Measurements from ENCODE around the gene LKAAEAR1. TPM values are rescaled to one million over a fixed set of nuclear protein-coding genes. Genes with fewer than 3 reads are reported as not detected.

Gene LKAAEAR1
- total RNA-seq, 2 experiments from 2014 or later = not detected

DNA sequence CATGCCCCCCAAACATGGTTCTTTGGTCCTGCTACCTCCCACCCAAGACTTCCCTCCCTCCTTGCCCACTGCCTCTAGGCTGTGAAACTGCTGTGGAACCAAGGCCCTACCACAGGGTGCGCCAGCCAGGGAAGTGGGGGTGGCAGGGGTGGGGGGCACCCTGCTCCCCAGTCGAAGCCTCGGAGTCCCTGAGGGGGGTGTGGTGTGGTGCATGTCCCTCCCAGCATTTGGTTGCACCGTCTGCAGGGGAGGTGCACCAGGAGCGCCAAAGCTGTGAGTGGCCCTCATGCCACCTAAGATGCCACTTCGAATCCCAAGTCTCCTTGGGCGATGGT lies 6.7 kb downstream of the LKAAEAR1 start:
- CTCF ChIA-PET = interaction anchor here (0.7 to 8.4 kb wide), 10 partner anchors 9 to 341 kb away, joined by 3 to 110 read pairs (median 6); partner anchors contain the start of genes LIME1 and PRPF6
- Mint-ChIP-seq H3K9me3 (ENCODE audit: low read depth) (no peaks in the 10 kb centered on the region), H3K4me3 (peak overlapping the region; percentile 87), H3K27me3 (peaks cover 4% of the 10 kb centered on the region), H3K36me3 (peaks cover 24% of the 10 kb centered on the region), H3K27ac (peak overlapping the region; percentile 88), H3K4me1 (peaks cover 43% of the 10 kb centered on the region)
- DNase-seq (no peak), ATAC-seq (no peak)

GRCh38 chr20:64077094-64077493 lies 7.1 kb downstream of the LKAAEAR1 start:
- peaks cover 26% of the 10 kb centered on the region for H3K36me3 Mint-ChIP-seq
- CTCF ChIA-PET = interaction anchor here (6.6 kb wide), 1 partner anchor 10 kb away, joined by 63 read pairs; no protein-coding TSS in a partner anchor
- ATAC-seq (peak; percentile 9), DNase-seq (peak; percentile 79)
- peak overlapping the region; percentile 87 for H3K4me3 Mint-ChIP-seq
- H3K27ac Mint-ChIP-seq = peak overlapping the region; percentile 88
- peaks cover 4% of the 10 kb centered on the region for H3K27me3 Mint-ChIP-seq
- H3K9me3 Mint-ChIP-seq (ENCODE audit: low read depth) = no peaks in the 10 kb centered on the region
- peaks cover 43% of the 10 kb centered on the region for H3K4me1 Mint-ChIP-seq

- Mint-ChIP-seq H3K9me3 (ENCODE audit: low read depth) (no peaks in the 10 kb centered on the region), H3K27me3 (no peaks in the 10 kb centered on the region), H3K27ac (peak overlapping the region; percentile 88), H3K4me1 (peaks cover 41% of the 10 kb centered on the region), H3K36me3 (peaks cover 26% of the 10 kb centered on the region), H3K4me3 (peak overlapping the region; percentile 87)
- ATAC-seq (no peak), DNase-seq (no peak)
- CTCF ChIA-PET = interaction anchor here (0.7 to 6.6 kb wide), 4 partner anchors 9 to 349 kb away, joined by 3 to 63 read pairs (median 6); no protein-coding TSS in a partner anchor
Measured at GRCh38 chr20:64076061-64076997, 7.9 kb downstream of the LKAAEAR1 start.

DNA sequence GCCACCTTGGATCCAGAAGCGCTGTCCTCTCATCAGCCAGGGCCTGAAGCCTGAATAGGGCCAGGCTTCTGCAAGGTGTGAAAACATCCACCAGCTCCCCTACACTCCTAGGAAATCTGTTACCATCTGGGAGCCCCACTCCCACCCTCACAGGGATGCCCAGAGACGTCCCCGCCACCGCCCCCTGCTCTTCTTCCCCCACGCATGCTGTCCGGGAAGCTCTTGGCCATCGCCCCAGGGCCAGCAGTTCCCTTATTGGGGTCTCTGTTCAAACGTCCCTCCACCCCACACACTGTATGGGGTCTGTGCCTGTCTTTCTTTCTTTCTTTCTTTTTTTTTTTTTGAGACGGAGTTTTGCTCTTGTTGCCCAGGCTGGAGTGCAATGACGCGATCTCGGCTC lies 8.6 kb downstream of the LKAAEAR1 start:
- no peaks in the 10 kb centered on the region for H3K9me3 Mint-ChIP-seq (ENCODE audit: low read depth)
- no peak for ATAC-seq
- CTCF ChIA-PET = interaction anchor here (0.7 to 6.6 kb wide), 3 partner anchors 8 to 37 kb away, joined by 3 to 63 read pairs (median 7); no protein-coding TSS in a partner anchor
- no peak overlapping the region for H3K4me3 Mint-ChIP-seq
- no peak overlapping the region for H3K27ac Mint-ChIP-seq
- H3K4me1 Mint-ChIP-seq = peaks cover 38% of the 10 kb centered on the region
- peaks cover 26% of the 10 kb centered on the region for H3K36me3 Mint-ChIP-seq
- H3K27me3 Mint-ChIP-seq = no peaks in the 10 kb centered on the region
- no peak for DNase-seq

- ATAC-seq (no peak), DNase-seq (no peak)
- peaks cover 35% of the 10 kb centered on the region for H3K4me1 Mint-ChIP-seq
- no peaks in the 10 kb centered on the region for H3K9me3 Mint-ChIP-seq (ENCODE audit: low read depth)
- H3K27ac Mint-ChIP-seq = no peak overlapping the region
- peaks cover 26% of the 10 kb centered on the region for H3K36me3 Mint-ChIP-seq
- CTCF ChIA-PET = interaction anchor here (0.7 to 6.6 kb wide), 3 partner anchors 8 to 36 kb away, joined by 3 to 63 read pairs (median 7); no protein-coding TSS in a partner anchor
- H3K4me3 Mint-ChIP-seq = no peak overlapping the region
- H3K27me3 Mint-ChIP-seq = no peaks in the 10 kb centered on the region
Measured at GRCh38 chr20:64074963-64075362, 9.2 kb downstream of the LKAAEAR1 start.

GRCh38 chr20:64074184-64074789 lies 9.9 kb downstream of the LKAAEAR1 start:
- peaks cover 26% of the 10 kb centered on the region for H3K36me3 Mint-ChIP-seq
- H3K27me3 Mint-ChIP-seq = no peaks in the 10 kb centered on the region
- CTCF ChIA-PET = interaction anchor here (2.4 kb wide), 1 partner anchor 35 kb away, joined by 7 read pairs; no protein-coding TSS in a partner anchor
- no peak for DNase-seq
- no peak for ATAC-seq
- peaks cover 35% of the 10 kb centered on the region for H3K4me1 Mint-ChIP-seq
- H3K9me3 Mint-ChIP-seq (ENCODE audit: low read depth) = no peaks in the 10 kb centered on the region
- no peak overlapping the region for H3K27ac Mint-ChIP-seq
- no peak overlapping the region for H3K4me3 Mint-ChIP-seq

- H3K27me3 Mint-ChIP-seq = no peaks in the 10 kb centered on the region
- ATAC-seq (no peak), DNase-seq (no peak)
- peaks cover 22% of the 10 kb centered on the region for H3K36me3 Mint-ChIP-seq
- no peak overlapping the region for H3K4me3 Mint-ChIP-seq
- CTCF ChIA-PET = interaction anchor here (1.3 kb wide), 1 partner anchor 93 kb away, joined by 4 read pairs; the partner anchor contains the start of gene PRPF6
- H3K4me1 Mint-ChIP-seq = peaks cover 35% of the 10 kb centered on the region
- H3K9me3 Mint-ChIP-seq (ENCODE audit: low read depth) = no peaks in the 10 kb centered on the region
- H3K27ac Mint-ChIP-seq = peak overlapping the region; percentile 23
Measured at GRCh38 chr20:64073476-64074183, 10.6 kb downstream of the LKAAEAR1 start.

DNA sequence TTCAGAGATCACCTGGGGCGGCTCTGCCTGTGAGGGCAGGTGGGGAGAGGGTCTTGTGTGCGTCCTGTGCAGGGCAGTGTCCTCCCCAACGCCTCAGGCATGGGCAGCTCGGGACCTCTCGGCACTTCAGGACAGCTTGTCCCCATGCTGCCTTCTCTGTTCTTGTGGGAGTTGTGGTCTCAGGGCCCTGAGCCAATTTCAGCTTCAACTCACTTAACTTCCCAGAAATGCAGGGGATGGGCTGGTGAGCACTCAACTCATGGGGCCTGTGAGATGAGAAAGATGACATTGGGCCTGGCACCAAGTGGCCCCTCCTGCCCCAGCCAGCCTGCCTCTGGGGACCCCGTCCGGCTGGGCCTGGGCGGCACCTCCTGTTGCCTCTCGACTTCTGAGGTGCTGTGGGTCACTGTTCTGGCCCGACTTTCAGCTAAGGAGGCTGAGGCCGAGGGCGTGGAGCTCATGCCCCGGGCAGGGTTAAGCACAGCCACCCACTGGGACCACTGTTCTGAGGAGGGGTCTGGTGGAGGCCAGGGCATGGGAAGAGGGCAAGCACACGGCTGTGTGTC lies 11.6 kb downstream of the LKAAEAR1 start:
- no peaks in the 10 kb centered on the region for H3K9me3 Mint-ChIP-seq (ENCODE audit: low read depth)
- ATAC-seq = no peak
- peak overlapping the region; percentile 32 for H3K27ac Mint-ChIP-seq
- H3K36me3 Mint-ChIP-seq = peaks cover 18% of the 10 kb centered on the region
- no peak for DNase-seq
- no peaks in the 10 kb centered on the region for H3K27me3 Mint-ChIP-seq
- peaks cover 44% of the 10 kb centered on the region for H3K4me1 Mint-ChIP-seq
- CTCF ChIA-PET = interaction anchor here (0.6 to 1.4 kb wide), 5 partner anchors 8 to 92 kb away, joined by 3 to 4 read pairs (median 3); partner anchors contain the start of genes PRPF6 and TCEA2
- no peak overlapping the region for H3K4me3 Mint-ChIP-seq

GRCh38 chr20:64071341-64072332 lies 12.6 kb downstream of the LKAAEAR1 start:
- no peak overlapping the region for H3K4me3 Mint-ChIP-seq
- peaks cover 16% of the 10 kb centered on the region for H3K36me3 Mint-ChIP-seq
- no peaks in the 10 kb centered on the region for H3K9me3 Mint-ChIP-seq (ENCODE audit: low read depth)
- ATAC-seq = no peak
- H3K27ac Mint-ChIP-seq = peak overlapping the region; percentile 32
- no peak for DNase-seq
- no peaks in the 10 kb centered on the region for H3K27me3 Mint-ChIP-seq
- CTCF ChIA-PET = interaction anchor here (0.6 to 2.5 kb wide), 6 partner anchors 9 to 575 kb away, joined by 3 to 12 read pairs (median 4); partner anchors contain the start of genes PRPF6 and TCEA2
- H3K4me1 Mint-ChIP-seq = peaks cover 51% of the 10 kb centered on the region

DNA sequence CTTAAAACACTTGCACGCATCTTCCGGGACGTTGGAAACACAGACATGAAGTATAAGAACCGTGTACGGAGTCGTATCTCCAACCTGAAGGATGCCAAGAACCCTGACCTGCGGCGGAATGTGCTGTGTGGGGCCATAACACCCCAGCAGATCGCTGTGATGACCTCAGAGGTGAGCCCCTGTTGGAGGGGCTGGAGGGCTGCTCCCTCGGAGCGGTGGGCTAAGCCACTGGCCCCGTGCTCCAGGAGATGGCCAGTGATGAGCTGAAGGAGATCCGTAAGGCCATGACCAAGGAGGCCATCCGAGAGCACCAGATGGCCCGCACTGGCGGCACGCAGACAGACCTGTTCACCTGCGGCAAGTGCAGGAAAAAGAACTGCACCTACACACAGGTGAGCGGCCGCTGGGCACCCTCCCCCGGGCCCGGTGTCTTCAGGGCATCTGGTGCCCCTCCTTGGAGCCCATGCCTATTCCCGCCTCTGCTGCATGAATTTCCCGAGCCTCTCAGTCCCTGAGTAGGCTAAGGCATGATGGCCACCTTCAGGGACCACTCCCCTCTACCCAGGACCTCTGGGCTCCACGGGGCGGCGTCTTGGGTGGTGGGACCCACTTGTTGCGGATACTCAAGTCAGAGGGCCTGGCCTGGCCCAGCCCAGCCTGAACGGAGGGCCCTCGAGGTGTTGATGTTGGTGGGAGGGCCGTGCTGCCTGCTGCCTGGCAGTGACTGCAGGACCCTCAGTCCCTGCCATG lies 13.8 kb downstream of the LKAAEAR1 start:
- CTCF ChIA-PET = interaction anchor here (1.0 to 7.1 kb wide), 7 partner anchors 8 to 533 kb away, joined by 3 to 63 read pairs (median 3); partner anchors contain the start of genes OPRL1 and RGS19
- Mint-ChIP-seq H3K27me3 (no peaks in the 10 kb centered on the region), H3K4me3 (no peak overlapping the region), H3K27ac (no peak overlapping the region), H3K4me1 (peaks cover 51% of the 10 kb centered on the region), H3K9me3 (ENCODE audit: low read depth) (no peaks in the 10 kb centered on the region), H3K36me3 (peaks cover 14% of the 10 kb centered on the region)
- ATAC-seq (no peak), DNase-seq (no peak)

DNA sequence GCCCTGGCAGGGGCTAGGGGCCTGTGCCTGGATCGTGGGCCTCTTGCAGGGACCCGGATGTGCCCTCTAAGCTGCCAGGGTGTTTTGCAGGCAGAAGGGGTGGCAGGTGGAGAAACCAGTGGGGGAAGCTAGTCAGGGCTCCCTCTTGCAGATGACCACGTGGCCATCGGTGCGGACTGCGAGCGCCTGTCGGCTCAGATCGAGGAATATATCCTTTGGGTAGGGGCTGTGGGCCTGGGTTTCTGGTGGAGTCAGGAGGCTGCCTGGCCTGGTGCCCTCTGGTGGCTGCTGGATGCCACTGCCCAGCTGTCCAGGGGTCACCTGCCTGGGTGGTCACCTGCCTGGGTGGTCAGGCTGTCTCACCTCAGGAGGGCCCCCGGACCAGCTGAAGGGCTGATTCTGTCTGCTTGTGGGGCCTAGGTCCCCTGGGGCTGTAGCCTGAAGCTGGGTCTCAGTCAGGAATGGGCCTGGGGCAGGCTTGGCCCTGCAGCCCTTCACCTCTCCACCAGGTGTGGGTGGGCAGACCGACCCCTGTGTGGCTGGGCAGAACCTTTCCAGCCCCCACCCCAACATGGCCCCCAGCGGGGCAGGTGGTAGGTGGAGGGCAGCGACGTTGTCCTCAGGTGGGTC lies 14.5 kb downstream of the LKAAEAR1 start:
- no peak overlapping the region for H3K27ac Mint-ChIP-seq
- no peak overlapping the region for H3K4me3 Mint-ChIP-seq
- no peaks in the 10 kb centered on the region for H3K9me3 Mint-ChIP-seq (ENCODE audit: low read depth)
- ATAC-seq (no peak), DNase-seq (no peak)
- no peaks in the 10 kb centered on the region for H3K27me3 Mint-ChIP-seq
- H3K4me1 Mint-ChIP-seq = peaks cover 56% of the 10 kb centered on the region
- CTCF ChIA-PET = interaction anchor here (1.0 to 7.1 kb wide), 8 partner anchors 9 to 532 kb away, joined by 3 to 63 read pairs (median 4); partner anchors contain the start of genes OPRL1 and RGS19
- H3K36me3 Mint-ChIP-seq = peaks cover 11% of the 10 kb centered on the region
